ENCODE data around the gene ZNF726. TPM values are rescaled to one million over a fixed set of nuclear protein-coding genes. Genes with fewer than 3 reads are reported as not detected.
"Not testable (repeated sequence)": the region's sequence is repeated elsewhere in the genome, so short reads cannot be mapped to it uniquely, and the experiment has no call there.

Gene ZNF726
- polyA plus RNA-seq, 1 donor = 4.2 TPM

DNA sequence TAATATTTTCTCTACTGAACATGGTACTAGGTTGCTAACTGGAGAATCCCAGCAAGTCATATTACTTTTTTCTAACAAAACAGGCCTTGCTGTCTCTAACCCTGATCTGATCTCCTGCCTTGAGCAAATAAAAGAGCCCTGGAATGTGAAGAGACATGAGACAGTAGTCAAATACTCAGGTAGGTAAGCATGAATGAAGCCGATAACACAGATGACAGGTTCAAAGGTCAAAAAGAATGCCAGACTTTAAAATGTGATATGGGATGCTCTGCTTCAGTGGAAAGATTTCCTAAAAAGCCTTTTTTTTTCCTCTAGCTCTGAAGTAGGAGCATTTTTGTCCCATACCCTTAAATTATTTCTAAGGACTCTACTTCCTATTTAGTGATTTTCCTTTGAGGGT, 28.7 kb downstream of the ZNF726 start:
- no peak for DNase-seq (ENCODE audit: low read depth)

DNA sequence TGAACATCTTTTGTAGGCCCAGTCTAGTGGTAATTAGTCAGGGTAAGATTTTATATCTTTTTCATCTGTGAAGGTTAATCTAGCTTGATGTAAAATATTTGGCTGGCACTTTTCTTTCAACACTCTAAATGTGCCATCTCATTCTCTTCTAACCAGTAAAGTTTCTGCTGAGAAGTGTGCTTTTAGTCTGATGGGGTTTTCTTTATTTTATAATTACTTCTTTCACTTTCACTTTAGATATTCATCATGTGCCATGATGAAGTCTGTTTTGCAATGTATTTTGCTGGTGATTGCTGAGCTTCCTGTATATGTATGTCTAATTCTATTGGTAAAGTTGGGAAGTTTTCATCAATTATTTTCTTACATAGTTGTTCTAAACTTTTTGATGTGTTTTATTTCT, 31.9 kb downstream of the ZNF726 start:
- DNase-seq (ENCODE audit: low read depth) = no peak

DNA sequence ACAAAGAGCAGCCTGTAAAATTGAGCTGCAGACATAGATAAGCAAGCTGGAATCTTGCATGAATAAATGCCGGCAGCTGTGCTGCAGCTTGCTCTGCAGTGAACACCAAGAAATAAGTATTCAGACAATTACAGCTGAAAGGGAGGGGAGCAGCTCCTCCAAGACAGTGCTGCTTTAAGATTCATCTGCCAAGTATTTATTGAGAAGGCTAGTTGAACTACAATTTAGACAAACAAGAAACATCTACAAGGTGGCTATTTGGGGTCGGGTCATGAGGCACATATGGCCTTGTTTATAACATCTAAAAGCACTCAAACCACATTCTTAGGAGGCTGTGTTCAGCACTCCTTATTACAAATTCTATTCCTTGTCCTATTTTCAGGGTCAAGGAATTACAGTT, 34.9 kb downstream of the ZNF726 start:
- no peak for DNase-seq (ENCODE audit: low read depth)

DNA sequence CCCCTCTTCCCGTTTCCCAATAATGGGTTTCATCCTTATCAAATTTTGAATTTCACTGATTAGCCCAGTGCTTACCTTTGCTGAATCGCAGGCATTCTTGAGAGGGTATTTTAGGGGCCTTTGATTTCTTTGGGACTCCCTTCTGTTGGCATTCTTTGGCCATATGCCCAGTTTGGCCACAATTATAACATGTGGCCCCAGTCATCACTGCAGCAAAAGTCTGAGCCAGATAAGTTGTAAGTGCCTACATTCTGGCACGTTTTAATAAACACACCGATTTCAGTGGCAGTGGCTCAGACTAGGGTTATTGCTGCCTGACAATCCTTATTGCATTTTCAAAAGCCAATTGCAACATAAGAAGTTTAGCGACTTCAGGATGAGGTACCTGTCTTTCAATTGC, 41.4 kb downstream of the ZNF726 start:
- DNase-seq (ENCODE audit: low read depth) = no peak

DNA sequence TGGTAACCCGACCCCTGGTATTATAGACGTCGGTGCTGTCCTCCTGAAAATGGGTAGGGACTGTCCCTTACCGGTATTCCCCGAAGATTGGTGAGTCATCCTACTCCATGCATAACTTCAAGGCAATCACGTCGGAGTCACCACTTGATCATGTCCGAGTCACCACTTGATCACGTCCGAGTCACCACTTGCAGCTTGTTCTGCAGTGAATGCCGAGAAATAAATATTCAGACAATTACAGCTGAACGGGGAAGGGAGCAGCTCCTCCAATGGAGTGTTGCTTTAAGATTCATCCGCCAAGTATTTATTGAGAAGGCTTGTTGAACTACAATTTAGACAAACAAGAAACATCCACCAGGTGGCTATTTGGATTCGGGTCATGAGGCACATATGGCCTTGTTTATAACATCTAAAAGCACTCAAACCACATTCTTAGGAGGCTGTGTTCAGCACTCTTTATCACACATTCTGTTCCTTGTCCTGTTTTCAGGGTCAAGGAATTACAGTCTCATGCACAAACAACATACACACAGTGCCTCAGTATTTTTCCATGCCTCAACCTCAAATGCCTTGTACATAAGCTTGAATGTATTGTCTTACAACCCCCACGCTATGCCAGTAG, 43.1 kb downstream of the ZNF726 start:
- no peak for DNase-seq (ENCODE audit: low read depth)

DNA sequence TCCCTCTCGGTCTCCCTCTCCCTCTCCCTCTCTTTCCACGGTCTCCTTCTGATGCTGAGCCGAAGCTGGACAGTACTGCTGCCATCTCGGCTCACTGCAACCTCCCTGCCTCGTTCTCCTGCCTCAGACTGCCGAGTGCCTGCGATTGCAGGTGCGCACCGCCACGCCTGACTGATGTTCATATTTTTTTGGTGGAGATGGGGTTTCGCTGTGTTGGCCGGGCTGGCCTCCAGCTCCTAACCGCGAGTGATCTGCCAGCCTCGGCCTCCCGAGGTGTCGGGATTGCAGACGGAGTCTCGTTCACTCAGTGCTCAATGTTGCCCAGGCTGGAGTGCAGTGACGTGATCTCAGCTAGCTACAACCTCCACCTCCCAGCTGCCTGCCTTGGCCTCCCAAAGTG, 48.7 kb downstream of the ZNF726 start:
- DNase-seq (ENCODE audit: low read depth) = not testable (repeated sequence)

DNA sequence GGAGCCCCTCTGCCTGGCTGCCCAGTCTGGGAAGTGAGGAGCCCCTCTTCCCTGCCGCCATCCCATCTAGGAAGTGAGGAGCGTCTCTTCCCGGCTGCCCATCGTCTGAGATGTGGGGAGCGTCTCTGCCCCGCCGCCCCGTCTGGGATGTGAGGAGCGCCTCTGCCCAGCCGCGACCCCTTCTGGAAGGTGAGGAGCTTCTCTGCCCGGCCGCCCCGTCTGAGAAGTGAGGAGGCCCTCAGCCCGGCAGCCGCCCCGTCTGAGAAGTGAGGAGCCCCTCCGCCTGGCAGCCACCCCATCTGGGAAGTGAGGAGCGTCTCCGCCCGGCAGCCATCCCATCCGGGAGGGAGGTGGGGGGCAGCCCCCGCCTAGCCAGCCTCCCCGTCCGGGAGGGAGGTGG, 49.2 kb downstream of the ZNF726 start:
- DNase-seq (ENCODE audit: low read depth) = not testable (repeated sequence)

DNA sequence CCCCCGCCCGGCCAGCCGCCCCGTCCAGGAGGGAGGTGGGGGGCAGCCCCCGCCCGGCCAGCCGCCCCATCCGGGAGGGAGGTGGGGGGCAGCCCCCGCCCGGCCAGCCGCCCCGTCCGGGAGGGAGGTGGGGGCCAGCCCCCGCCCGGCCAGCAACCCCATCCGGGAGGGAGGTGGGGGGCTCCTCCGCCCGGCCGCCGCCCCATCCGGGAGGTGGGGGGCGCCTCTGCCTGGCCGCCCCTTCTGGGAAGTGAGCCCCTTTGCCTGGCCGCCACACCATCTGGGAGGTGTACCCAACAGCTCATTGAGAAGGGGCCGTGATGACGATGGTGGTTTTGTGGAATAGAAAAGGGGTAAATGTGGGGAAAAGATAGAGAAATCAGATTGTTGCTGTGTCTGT, 49.6 kb downstream of the ZNF726 start:
- DNase-seq (ENCODE audit: low read depth) = not testable (repeated sequence)

DNA sequence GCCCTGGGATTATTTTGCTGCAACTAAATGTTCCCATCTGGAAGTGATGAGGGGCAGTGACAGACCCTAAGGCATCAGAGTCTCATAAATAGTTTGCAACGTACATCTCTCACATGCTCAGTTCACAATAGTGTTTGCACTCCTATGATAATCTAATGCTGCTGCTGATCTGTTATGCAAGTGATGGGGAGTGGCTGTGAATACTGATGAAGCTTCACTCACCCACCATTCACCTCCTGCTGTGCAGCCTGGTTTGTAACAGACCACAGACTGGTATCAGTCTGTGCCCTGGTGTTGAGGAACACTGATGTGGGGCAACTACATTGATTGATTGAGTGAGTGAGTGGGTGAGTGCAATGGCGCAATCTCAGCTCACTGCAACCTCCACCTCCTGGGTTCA, 54.9 kb downstream of the ZNF726 start:
- no peak for DNase-seq (ENCODE audit: low read depth)

DNA sequence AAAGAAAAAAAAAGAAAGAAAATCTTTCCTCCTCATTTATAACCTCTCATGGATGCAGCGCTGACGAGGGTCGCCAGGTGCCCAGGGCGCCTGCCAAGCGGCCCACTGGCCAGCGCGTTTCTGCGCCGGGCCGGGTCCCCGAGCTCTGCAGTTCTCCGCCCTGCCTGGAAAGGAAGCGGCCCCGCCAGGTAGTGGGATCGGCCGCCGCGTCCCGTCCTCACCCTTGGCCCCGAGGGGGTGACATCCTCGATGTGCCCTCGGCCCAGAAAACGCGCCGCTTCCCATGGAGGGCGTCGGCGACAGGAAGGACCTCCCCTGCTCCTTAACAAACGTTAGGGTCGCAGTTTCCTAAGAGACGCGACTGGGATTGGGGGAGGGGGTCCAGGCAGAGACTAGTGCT, 56.9 kb downstream of the ZNF726 start:
- DNase-seq (ENCODE audit: low read depth) = no peak

DNA sequence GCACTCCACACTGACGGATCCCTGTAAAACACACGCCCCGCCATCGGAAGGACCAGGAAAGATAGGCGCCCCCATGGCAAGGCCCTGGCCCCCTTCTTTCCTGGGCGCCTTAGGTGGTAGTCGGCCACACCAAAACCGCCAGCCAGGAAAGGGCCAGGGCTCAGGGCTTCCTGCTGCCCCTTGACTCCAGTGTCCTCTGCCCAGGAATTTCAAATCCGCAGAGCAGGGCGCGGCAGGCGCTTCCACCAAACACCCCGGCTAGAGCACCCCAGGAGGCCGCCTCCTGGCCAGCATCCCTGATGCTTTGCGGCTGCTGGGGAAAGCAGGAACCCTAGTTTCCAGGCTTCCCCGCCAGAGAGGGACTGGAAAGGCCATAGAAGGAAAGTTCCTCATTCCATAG, 57.5 kb downstream of the ZNF726 start:
- no peak for DNase-seq (ENCODE audit: low read depth)

DNA sequence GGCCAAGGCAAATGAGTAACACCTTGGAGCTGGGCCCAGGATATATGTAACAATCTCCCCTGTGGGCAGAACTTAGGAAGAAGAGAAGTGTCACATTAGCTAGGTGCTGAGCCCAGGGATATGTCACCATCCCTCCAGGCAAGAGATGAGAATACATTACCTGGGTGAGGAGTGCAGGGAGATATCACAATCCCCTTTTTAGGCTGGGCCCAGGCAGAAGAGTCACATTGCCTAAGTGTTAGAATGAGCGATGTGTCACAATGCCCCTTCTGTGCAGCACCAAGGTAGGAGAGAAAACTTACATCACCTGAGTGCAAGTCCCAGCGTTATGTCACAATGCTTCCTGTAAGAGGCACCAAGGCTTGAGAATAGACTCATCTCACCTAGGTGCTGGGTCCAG, 60.3 kb downstream of the ZNF726 start:
- no peak for DNase-seq (ENCODE audit: low read depth)

DNA sequence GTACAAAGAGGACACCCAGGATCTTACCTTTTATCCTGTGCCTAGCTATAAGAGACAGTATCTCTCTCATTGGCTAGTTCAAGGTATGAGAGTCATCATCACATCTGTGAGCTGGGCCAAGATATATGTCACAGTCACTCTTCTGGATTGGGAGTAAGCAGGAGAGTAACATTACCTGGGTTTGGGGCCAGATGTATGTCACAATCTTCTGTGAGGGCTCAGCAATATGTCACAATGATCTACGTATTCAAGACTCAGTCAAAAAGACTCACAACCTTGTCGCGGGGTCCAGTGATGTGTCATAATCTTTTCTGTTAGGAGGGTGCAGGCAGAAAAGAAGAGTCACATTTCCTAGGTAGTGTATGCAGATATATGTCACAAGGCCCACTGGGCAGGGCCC, 61.9 kb downstream of the ZNF726 start:
- DNase-seq (ENCODE audit: low read depth) = not testable (repeated sequence)

DNA sequence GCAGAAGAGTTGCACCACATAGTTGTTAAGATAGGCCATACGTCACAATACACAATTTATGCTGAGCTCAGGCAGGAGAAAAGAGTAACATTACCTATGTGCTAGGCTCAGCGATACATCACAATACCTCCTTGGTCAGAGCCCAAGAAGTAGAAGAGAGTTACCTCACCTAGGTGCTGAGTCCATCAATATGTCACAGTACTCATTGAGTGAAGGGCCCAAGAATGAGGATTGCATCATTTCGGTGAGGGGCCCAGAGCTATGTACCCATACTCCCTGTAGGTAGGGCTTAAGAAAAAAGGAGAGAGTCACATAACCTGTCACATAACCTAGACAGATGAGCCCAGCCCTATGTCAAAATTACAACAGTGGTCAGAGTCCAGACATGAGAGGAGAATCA, 62.6 kb downstream of the ZNF726 start:
- DNase-seq (ENCODE audit: low read depth) = not testable (repeated sequence)

DNA sequence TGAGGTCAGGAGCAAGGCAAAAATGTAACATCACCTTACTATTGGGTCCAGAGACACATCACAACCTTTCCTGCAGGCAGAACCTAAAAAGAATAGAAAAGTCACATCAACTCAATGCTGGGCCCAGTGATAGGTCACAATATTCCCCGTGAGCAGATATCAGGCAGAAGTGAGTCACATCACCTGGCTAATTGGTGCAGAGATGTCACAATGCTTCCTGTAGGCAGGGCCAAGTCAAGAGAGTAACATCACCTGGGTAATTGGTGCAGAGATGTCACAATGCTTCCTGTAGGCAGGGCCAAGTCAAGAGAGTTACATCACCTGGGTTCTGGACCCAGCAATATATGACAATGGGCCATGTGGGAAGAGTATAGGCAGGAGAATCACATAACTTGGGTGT, 63.4 kb downstream of the ZNF726 start:
- no peak for DNase-seq (ENCODE audit: low read depth)

DNA sequence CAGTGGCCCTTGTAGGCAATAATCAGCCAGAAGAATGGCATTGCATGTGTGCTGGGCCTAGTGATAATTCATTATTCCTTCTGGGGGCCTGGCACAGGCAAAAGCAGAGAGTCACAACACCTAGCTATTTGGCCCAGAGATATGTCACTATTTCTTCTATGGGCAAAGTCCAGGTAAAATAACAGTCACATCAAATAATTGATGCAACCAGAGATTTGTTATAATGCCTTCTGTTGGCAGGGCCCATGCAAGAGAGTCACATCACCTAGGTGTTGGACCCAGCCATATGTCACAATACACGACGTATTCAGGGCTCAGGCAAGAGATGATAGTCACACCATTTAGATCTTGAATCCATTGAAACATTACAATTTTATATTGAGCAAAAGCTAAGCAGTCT, 66.1 kb downstream of the ZNF726 start:
- DNase-seq (ENCODE audit: low read depth) = no peak

DNA sequence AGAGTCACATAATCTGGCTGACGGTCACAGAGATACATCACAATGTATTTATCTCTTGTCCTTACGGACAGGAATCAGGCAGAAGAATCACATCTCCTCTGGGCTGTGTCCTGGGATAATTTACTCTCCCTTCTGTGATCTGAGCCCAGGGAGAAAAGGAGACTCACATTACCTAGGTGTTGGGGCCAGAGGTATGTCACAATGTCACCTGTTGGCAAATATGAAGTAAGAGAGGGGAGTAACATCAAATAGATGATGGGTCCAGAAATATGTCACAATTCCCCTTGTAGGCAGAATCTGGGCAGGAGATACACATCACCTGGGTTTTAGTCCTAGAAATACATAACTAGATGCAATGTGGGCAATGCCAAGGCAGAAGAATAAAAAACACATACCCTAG, 67.2 kb downstream of the ZNF726 start:
- DNase-seq (ENCODE audit: low read depth) = no peak

DNA sequence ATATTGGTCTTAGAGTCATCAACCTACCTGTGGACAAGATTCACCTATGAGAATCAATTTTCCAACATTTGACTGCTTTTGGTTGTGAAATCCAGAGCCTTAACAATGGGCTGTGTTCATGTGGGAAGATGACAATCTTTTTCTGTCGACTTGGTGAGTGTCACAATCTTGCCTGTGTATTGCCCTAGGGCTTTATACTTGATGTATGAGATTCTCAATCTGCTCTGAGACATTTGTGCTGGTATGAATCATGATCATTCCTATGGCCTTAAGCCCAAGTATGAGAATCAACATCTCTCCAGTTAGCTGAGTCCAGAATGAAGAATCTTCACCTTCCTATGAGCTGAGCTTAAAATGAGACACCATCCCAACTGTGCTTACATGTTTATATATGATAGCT, 68.7 kb downstream of the ZNF726 start:
- no peak for DNase-seq (ENCODE audit: low read depth)

Other genes starting within 250 kb of the ZNF726 start
- gene ZNF675, start 227.7 kb upstream of the ZNF726 start, polyA plus RNA-seq (ENCODE audit: insufficient read length) = 6.7 TPM
- 2.1 TPM for gene ZNF681, start 156.0 kb upstream of the ZNF726 start, polyA plus RNA-seq (ENCODE audit: insufficient read length)
- 17.6 TPM for gene ZNF254, start 172.3 kb downstream of the ZNF726 start, polyA plus RNA-seq (ENCODE audit: insufficient read length)